ACC112 (cell line): Measurements from ENCODE around the gene ZFHX3.
"Not testable (repeated sequence)": the region's sequence is repeated elsewhere in the genome, so short reads cannot be mapped to it uniquely, and the experiment has no call there.

Experiments used
- H2AFZ ChIP-seq: fragments of 200-600 bp; sonication (generic); one replicate; pipeline ENCODE4 v1.6.0; 2017; ENCODE audit warnings: antibody characterized with exemption, low read length; ENCODE audit not compliant: unreplicated experiment
- H3K27ac ChIP-seq: fragments of 200-600 bp; sonication (generic); 2 replicates; pipeline ENCODE4 v1.5.1; 2014; ENCODE audit warnings: low read depth, mild to moderate bottlenecking, antibody characterized with exemption, low read length, moderate library complexity
- H3K27me3 ChIP-seq: fragments of 200-600 bp; sonication (generic); 2 replicates; pipeline ENCODE4 v1.6.1; 2014; ENCODE audit warnings: mild to moderate bottlenecking, antibody characterized with exemption, low read length, moderate library complexity, mixed read lengths; ENCODE audit not compliant: insufficient read depth
- H3K36me3 ChIP-seq: fragments of 200-600 bp; sonication (generic); 2 replicates; pipeline ENCODE4 v1.6.1; 2016; ENCODE audit warnings: mild to moderate bottlenecking, antibody characterized with exemption, low read length, moderate library complexity, mixed read lengths; ENCODE audit not compliant: insufficient read depth
- H3K4me1 ChIP-seq: fragments of 200-600 bp; sonication (generic); one replicate; pipeline ENCODE4 v1.6.1; 2016; ENCODE audit warnings: low read length, mixed read lengths; ENCODE audit not compliant: insufficient read depth, unreplicated experiment, control insufficient read depth
- H3K4me3 ChIP-seq: fragments of 200-600 bp; sonication (generic); 2 replicates; pipeline ENCODE4 v1.5.1; 2014; ENCODE audit warnings: mild to moderate bottlenecking, low read depth, low read length
- H3K79me2 ChIP-seq: fragments of 200-600 bp; sonication (generic); one replicate; pipeline ENCODE4 v1.6.0; 2016; ENCODE audit warnings: low read length; ENCODE audit not compliant: control insufficient read depth, unreplicated experiment, insufficient read depth

The ZFHX3 gene

GRCh38 chr16:73083271-73083670 is 35.3 kb upstream of the ZFHX3 start:
- no peaks in the 10 kb centered on the region for H3K27me3 ChIP-seq
- H3K4me1 ChIP-seq = peaks cover 3% of the 10 kb centered on the region
- no peak overlapping the region for H3K4me3 ChIP-seq
- no peak overlapping the region for H2AFZ ChIP-seq
- peak overlapping the region; percentile 48 for H3K27ac ChIP-seq
- H3K79me2 ChIP-seq = no peaks in the 10 kb centered on the region
- no peaks in the 10 kb centered on the region for H3K36me3 ChIP-seq

- H2AFZ ChIP-seq, H3K4me3 ChIP-seq, H3K36me3 ChIP-seq, H3K79me2 ChIP-seq, H3K4me1 ChIP-seq, H3K27me3 ChIP-seq: not testable (repeated sequence)
- peak overlapping the region; percentile 74 for H3K27ac ChIP-seq
These were observed 34.7 kb upstream of the ZFHX3 start for GRCh38 chr16:73082634-73083051.

- Histone ChIP-seq H2AFZ (no peak overlapping the region), H3K4me1 (peaks cover 3% of the 10 kb centered on the region), H3K27me3 (no peaks in the 10 kb centered on the region), H3K36me3 (no peaks in the 10 kb centered on the region), H3K27ac (no peak overlapping the region), H3K79me2 (no peaks in the 10 kb centered on the region), H3K4me3 (no peak overlapping the region)
These were observed 33.0 kb upstream of the ZFHX3 start for GRCh38 chr16:73080931-73081330.

GRCh38 chr16:73076324-73076810 is 28.4 kb upstream of the ZFHX3 start:
- Histone ChIP-seq H3K4me3 (no peak overlapping the region), H3K79me2 (no peaks in the 10 kb centered on the region), H3K27ac (no peak overlapping the region), H2AFZ (no peak overlapping the region), H3K36me3 (no peaks in the 10 kb centered on the region), H3K4me1 (peaks cover 3% of the 10 kb centered on the region), H3K27me3 (no peaks in the 10 kb centered on the region)

- Histone ChIP-seq H3K36me3 (no peaks in the 10 kb centered on the region), H2AFZ (no peak overlapping the region), H3K4me1 (peaks cover 19% of the 10 kb centered on the region), H3K79me2 (no peaks in the 10 kb centered on the region), H3K27me3 (no peaks in the 10 kb centered on the region), H3K4me3 (no peak overlapping the region), H3K27ac (no peak overlapping the region)
These were observed 26.5 kb upstream of the ZFHX3 start for GRCh38 chr16:73074382-73074781.

- not testable (repeated sequence) for H3K4me3 ChIP-seq, H3K27ac ChIP-seq, H2AFZ ChIP-seq, H3K27me3 ChIP-seq, H3K79me2 ChIP-seq, H3K36me3 ChIP-seq
- peaks cover 40% of the 10 kb centered on the region for H3K4me1 ChIP-seq
These were observed 24.1 kb upstream of the ZFHX3 start for GRCh38 chr16:73072051-73072450.

- Histone ChIP-seq H3K27ac (no peak overlapping the region), H3K27me3 (no peaks in the 10 kb centered on the region), H3K4me3 (peak overlapping the region; percentile 19; the same call in 1 of the 2 replicates), H3K79me2 (no peaks in the 10 kb centered on the region), H3K36me3 (no peaks in the 10 kb centered on the region), H2AFZ (peak overlapping the region; percentile 20), H3K4me1 (peaks cover 40% of the 10 kb centered on the region)
These were observed 23.4 kb upstream of the ZFHX3 start for GRCh38 chr16:73071131-73071940.

- Histone ChIP-seq H2AFZ (peak overlapping the region; percentile 65), H3K4me3 (no peak overlapping the region), H3K27ac (peak overlapping the region; percentile 98), H3K79me2 (no peaks in the 10 kb centered on the region), H3K36me3 (no peaks in the 10 kb centered on the region), H3K27me3 (no peaks in the 10 kb centered on the region), H3K4me1 (peaks cover 45% of the 10 kb centered on the region)
These were observed 21.8 kb upstream of the ZFHX3 start for GRCh38 chr16:73069581-73070262.

- Histone ChIP-seq H3K4me1 (peaks cover 53% of the 10 kb centered on the region), H3K27me3 (no peaks in the 10 kb centered on the region), H3K27ac (peak overlapping the region; percentile 98), H3K4me3 (peak overlapping the region; percentile 50), H2AFZ (peak overlapping the region; percentile 40), H3K79me2 (no peaks in the 10 kb centered on the region), H3K36me3 (no peaks in the 10 kb centered on the region)
These were observed 20.8 kb upstream of the ZFHX3 start for GRCh38 chr16:73068541-73069401.
